Measurements from ENCODE around the gene NT5C1B.

DNA sequence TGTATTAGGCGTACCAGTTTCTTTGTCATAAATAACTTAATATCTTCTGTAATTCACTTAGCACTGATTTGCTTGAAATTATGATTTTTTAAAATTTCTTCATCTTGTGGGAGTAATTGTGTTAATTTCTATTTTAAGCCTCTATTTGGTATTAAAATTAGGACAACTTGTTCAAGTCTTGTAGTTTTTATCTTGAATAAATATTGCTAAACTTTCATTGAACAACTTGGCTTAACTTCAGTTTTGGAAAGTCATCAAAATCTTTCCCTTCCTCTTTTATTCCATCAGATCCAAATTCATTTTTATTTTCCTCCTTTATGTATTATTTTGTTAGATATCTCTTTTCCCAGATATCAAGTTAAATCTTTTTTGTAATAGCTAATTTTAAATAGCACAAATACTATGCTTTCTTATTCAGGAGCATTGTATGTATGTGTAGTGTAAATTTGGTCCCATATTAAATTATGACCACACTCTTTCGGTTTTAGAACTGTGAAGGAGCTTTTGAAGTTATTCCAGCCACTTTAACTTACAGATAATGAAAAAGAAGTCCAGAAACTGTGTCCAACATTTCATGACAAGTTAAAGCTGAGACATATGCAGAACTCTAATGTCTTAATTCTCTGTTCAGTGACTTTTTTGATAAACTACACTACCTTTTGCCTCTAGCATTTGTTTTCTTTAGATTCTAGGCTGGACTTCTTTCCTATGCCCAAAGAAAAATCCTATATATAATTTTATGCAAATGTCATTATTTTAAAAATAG, 31.7 kb upstream of the NT5C1B start:
- TF ChIP-seq, protein P1, sequence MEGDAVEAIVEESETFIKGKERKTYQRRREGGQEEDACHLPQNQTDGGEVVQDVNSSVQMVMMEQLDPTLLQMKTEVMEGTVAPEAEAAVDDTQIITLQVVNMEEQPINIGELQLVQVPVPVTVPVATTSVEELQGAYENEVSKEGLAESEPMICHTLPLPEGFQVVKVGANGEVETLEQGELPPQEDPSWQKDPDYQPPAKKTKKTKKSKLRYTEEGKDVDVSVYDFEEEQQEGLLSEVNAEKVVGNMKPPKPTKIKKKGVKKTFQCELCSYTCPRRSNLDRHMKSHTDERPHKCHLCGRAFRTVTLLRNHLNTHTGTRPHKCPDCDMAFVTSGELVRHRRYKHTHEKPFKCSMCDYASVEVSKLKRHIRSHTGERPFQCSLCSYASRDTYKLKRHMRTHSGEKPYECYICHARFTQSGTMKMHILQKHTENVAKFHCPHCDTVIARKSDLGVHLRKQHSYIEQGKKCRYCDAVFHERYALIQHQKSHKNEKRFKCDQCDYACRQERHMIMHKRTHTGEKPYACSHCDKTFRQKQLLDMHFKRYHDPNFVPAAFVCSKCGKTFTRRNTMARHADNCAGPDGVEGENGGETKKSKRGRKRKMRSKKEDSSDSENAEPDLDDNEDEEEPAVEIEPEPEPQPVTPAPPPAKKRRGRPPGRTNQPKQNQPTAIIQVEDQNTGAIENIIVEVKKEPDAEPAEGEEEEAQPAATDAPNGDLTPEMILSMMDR (IDR thresholded peaks at IDR 0.05), result no peak
- TF ChIP-seq POLR2A (IDR thresholded peaks at IDR 0.05), result no peak
